Myocyte (in vitro differentiated cells): ENCODE measurements around the gene CYP1A1. TPM values are rescaled to one million over a fixed set of nuclear protein-coding genes. Genes with fewer than 3 reads are reported as not detected.
"Not testable (repeated sequence)": the region's sequence is repeated elsewhere in the genome, so short reads cannot be mapped to it uniquely, and the experiment has no call there.

Experiments used
- DNase-seq: peaks from one replicate; pipeline ENCODE4 v3.0.0-alpha.2; 2012; ENCODE audit warnings: low read depth
- polyA plus RNA-seq: library from polyadenylated mRNA; unstranded; fragments of >200 nt; gene quantifications from one replicate; pipeline ENCODE4 v1.2.1, GENCODE V29; 2012; ENCODE audit warnings: missing spikeins
- total RNA-seq: library from RNA; depleted of rRNA; stranded (reverse); fragments of >200 nt; gene quantifications from 2 replicates; pipeline ENCODE4 v1.2.3, GENCODE V29; 2014

Gene CYP1A1
- total RNA-seq = not detected in 2 replicates
- not detected for polyA plus RNA-seq

DNA sequence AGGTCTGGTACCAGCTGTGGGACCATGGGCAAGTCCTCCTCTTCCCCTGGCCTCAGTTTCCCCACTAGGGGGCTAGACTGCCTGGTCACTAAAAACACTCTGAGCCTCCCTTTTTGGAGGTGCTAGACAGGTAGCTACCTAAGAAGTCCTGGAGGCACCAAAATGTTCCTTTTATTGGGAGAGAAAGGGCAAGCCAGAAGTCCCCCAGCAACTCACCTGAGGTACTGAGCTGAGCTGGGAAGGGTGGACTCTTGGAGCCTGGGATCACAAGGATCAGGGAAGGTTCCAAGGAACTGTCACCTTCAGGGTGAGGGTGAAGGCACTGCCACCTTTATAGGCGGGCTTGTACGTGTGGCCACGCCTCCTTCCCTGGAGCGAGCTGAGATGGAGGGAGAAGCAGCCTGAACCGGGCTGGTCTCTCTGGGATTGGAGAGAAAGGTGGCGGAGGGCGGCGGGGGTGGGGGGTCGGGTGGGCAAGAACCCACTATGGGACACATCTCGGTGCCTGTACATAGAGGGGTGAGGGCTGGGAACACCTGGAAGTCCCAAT is at the start of gene CYP1A1:
TSS of gene CYP1A1 (minus strand) at position 304 of the 550 bp plus-strand sequence. CDS start 2,431 bp downstream, outside the sequence.
- no peak for DNase-seq

- DNase-seq = no peak
These were observed 48.5 kb upstream of the CYP1A1 start for GRCh38 chr15:74773731-74774252.

- DNase-seq = no peak
These were observed 48.0 kb upstream of the CYP1A1 start for GRCh38 chr15:74773329-74773728.

- DNase-seq = no peak
These were observed 45.0 kb upstream of the CYP1A1 start for GRCh38 chr15:74770211-74770903.

GRCh38 chr15:74769463-74770025 is 44.2 kb upstream of the CYP1A1 start:
- no peak for DNase-seq

DNA sequence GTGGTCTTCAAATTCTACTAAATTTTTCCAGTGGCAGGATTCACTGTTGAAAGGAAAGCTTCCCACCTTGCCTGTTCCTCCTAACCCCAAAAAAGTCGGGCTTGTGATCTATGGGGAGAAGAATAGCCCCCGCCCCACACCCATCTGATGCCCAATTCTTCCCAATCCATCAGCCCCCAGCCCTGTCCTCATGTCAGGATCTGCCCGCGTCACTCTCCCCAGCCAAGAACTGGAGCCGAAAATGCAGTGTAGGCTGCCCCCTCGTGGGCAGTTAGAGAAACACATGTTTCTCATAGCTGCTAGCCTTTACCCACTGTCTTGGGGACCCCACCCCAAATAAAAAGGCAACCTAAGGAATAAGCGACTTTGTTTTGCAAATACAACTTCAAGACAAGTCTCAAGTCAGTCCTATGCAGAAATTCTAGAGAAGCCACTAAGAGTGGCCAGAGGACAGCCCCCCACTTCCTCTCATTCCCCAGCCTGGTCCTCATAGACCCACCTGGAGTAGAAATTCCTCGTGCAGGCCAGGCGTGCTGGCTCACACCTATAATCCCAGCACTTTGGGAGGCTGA is 43.5 kb upstream of the CYP1A1 start:
- DNase-seq = peak; percentile 58

GRCh38 chr15:74768099-74768770 is 42.9 kb upstream of the CYP1A1 start:
- no peak for DNase-seq

- no peak for DNase-seq
These were observed 42.1 kb upstream of the CYP1A1 start for GRCh38 chr15:74767167-74768098.

DNA sequence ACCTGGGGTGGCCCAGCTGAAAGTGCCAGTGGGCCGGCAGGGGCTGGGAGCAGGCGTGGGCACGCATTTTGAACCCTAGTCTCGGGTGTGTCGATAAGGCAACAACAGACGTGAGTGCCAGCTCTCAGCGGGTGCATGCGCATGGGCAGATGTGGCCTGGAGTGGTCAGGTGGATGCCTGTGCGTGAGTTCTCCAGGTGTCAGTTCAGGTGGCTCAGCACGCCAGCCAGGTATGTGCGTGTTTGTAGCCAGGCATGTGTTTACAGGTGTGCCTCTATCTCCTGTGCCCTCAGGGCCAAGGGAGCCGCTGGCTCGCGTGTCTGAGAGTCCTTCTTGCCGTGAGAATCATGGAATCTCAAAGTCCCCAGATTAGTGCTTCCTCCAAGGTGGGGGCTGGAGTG is 38.1 kb upstream of the CYP1A1 start:
- DNase-seq = no peak

DNA sequence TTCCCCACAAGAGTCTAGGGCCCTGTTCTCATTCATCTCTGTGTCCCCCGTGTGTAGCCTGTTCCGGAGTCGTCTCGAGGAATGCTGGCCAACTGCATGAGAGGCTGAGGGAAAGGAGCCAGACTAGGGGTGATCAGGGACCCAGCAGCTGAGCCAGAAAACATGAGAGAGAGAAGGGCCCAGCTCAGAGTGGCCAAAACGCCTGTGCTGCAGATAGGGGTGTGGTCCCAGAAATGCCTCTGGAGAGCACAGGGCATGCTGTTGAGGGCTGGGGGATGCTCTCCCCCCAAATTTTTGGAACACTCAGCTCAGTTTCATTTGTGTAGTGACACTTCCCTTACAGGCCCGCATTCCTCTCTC is 37.4 kb upstream of the CYP1A1 start:
- DNase-seq = no peak

GRCh38 chr15:74758736-74759135 is 33.4 kb upstream of the CYP1A1 start:
- DNase-seq = no peak

DNA sequence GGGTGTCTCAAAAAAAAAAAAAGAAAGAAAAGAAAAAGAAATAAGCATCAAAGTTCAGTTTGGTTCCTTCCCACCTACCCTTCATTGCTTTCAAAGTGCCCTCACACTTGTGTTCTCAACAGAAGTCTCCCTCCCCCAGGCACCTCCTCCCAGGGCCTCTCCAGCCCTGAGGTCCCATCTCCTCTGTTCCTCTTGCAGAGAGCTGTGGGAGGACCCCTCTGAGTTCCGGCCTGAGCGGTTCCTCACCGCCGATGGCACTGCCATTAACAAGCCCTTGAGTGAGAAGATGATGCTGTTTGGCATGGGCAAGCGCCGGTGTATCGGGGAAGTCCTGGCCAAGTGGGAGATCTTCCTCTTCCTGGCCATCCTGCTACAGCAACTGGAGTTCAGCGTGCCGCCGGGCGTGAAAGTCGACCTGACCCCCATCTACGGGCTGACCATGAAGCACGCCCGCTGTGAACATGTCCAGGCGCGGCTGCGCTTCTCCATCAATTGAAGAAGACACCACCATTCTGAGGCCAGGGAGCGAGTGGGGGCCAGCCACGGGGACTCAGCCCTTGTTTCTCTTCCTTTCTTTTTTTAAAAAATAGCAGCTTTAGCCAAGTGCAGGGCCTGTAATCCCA is 29.4 kb upstream of the CYP1A1 start:
- no peak for DNase-seq

DNA sequence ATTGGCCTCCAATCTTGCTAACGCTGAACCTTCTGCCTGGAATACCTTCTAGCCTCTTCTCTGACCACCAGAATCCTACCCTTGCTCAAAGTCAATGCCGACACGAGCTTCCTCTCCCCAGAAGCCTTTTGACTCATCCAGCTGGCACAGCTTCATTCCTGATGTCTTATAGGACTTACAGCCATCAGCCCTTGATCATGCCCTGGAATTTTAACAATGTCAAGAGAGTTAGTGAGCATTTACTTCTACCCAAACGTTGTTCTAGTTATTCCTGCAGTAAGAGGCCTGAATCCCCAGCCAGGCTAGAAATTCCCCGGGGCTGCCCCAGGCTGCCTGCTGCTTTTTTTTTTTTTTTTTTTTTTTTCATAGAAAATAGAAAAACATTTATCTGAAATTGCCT is 27.2 kb upstream of the CYP1A1 start:
- peak; percentile 46 for DNase-seq

DNA sequence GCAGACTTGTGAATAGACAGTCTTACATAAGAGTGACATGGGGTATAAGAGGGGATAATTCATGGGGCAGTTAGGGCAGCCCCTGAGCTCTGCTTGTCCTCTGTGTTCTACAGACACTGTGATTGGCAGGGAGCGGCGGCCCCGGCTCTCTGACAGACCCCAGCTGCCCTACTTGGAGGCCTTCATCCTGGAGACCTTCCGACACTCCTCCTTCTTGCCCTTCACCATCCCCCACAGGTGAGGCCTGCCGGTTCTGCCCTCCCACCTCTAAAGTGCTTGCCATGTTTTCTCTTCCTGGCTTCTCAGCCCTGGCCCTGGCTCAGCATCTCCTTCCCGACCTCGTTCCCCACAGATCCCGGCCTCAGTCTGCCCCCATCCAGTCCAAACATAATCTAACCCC is 26.7 kb upstream of the CYP1A1 start:
- DNase-seq = no peak

DNA sequence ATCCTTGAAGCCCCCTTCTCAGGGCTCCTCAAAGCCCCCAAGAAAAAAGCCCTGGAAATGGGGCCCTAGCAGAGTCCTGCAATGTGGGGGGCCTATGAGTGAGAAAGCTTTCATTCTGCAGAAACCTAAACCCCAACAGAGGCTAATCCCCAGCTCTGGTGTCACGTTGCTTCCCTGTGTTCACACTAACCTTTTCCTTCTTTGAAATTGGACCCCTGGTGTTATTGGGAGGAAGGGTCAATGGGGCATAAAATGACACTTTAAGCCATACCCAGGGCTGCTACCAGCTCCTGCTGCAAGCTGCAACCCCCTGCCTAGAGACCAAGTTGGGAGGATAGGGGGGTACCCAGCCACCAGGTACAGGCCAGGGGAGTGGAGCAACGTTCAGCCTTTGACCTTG is 25.4 kb upstream of the CYP1A1 start:
- no peak for DNase-seq

- DNase-seq = no peak
These were observed 24.5 kb upstream of the CYP1A1 start for GRCh38 chr15:74749832-74750231.

GRCh38 chr15:74748322-74748946 is 23.1 kb upstream of the CYP1A1 start, which contains the start of gene CYP1A2:
CYP1A2 (plus strand) TSS chr15:74748845; CDS start chr15:74749739, 894 bp downstream.
- no peak for DNase-seq

DNA sequence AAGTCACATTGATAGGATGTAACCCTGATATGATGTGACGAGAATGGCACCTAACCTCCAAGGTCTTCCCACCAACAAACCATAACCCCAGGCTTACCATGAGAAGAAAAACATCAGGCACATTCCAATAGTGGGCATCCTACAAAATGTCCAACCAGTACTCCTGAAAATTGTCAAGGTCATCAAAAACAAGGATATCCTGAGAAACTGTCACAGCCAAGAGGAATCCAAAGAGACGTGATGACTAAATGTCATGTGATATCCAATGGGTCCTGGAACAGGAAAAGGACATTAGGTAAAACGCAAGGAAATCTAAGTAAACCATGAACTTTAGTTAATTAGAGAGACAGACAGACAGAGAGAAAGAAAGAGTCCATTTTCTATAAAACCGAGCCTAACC is 21.1 kb upstream of the CYP1A1 start:
- DNase-seq = no peak

GRCh38 chr15:74742422-74742821 is 17.1 kb upstream of the CYP1A1 start:
- no peak for DNase-seq

- not testable (repeated sequence) for DNase-seq
These were observed 12.9 kb upstream of the CYP1A1 start for GRCh38 chr15:74738239-74738638.
